ENCODE results near the gene FCN2. TPM values are rescaled to one million over a fixed set of nuclear protein-coding genes. Genes with fewer than 3 reads are reported as not detected.

Gene FCN2
- total RNA-seq, 5 donors from 2014 or later (not counting 1 experiment from before 2014, with no cell fraction given): not detected

- H3K36me3 ChIP-seq (ENCODE audit: control insufficient read depth in 2 of 2, extremely low read depth in 1 of 2, insufficient read depth in 1 of 2, low read length in 1 of 2): no peaks in the 10 kb centered on the region
- H3K36me3 Mint-ChIP-seq: no peaks in the 10 kb centered on the region
- H3K27ac ChIP-seq (ENCODE audit: low read length): no peak overlapping the region
- H3K4me3 ChIP-seq (ENCODE audit: control insufficient read depth in 1 of 2, extremely low read depth in 1 of 2, low read length in 1 of 2): no peak overlapping the region
- ChIA-PET POLR2A (no interaction called here), CTCF (no interaction called here)
- H3K27me3 Mint-ChIP-seq: peaks cover 0 to 8% of the 10 kb centered on the region in 2 donors
- H3K4me3 Mint-ChIP-seq: no peak overlapping the region
- no peaks in the 10 kb centered on the region for H3K9me3 ChIP-seq
- H3K27ac Mint-ChIP-seq: no peak overlapping the region
- H3K4me1 Mint-ChIP-seq: no peaks in the 10 kb centered on the region
- no peaks in the 10 kb centered on the region for H3K9me3 Mint-ChIP-seq
- H3K27me3 ChIP-seq (replicated peaks in 1 of 2; ENCODE audit: control insufficient read depth in 2 of 2, extremely low read depth in 1 of 2, insufficient read depth in 2 of 2, low read length in 1 of 2): peaks cover 0 to 26% of the 10 kb centered on the region in 2 experiments
- H3K4me1 ChIP-seq (ENCODE audit: control insufficient read depth in 1 of 2, extremely low read depth in 1 of 2, insufficient read depth in 2 of 2, low read length in 2 of 2): no peaks in the 10 kb centered on the region
- DNase-seq: peak in 1 of 35 experiments; percentile 21
- 85% methylated on average over 19 of the region's 22 CpGs for WGBS (ENCODE audit: insufficient coverage)
- no peak for ATAC-seq (replicated peaks in 1 of 4)
Measured at GRCh38 chr9:134867917-134868750, 12.5 kb upstream of the FCN2 start.

GRCh38 chr9:134868751-134869553 is 11.7 kb upstream of the FCN2 start:
- H3K27me3 Mint-ChIP-seq: peaks cover 0 to 7% of the 10 kb centered on the region in 2 donors
- H3K27ac Mint-ChIP-seq: no peak overlapping the region
- H3K36me3 Mint-ChIP-seq: no peaks in the 10 kb centered on the region
- no peak overlapping the region for H3K27ac ChIP-seq (ENCODE audit: low read length)
- DNase-seq (peak in 1 of 35 experiments; percentile 21), ATAC-seq (replicated peaks in 1 of 4) (no peak)
- ChIA-PET POLR2A (no interaction called here), CTCF (no interaction called here)
- H3K4me1 Mint-ChIP-seq: no peaks in the 10 kb centered on the region
- H3K9me3 ChIP-seq: no peaks in the 10 kb centered on the region
- H3K27me3 ChIP-seq (replicated peaks in 1 of 2; ENCODE audit: control insufficient read depth in 2 of 2, extremely low read depth in 1 of 2, insufficient read depth in 2 of 2, low read length in 1 of 2): peaks cover 0 to 19% of the 10 kb centered on the region in 2 experiments
- H3K4me3 Mint-ChIP-seq: no peak overlapping the region
- H3K4me1 ChIP-seq (ENCODE audit: control insufficient read depth in 1 of 2, extremely low read depth in 1 of 2, insufficient read depth in 2 of 2, low read length in 2 of 2): no peaks in the 10 kb centered on the region
- no peaks in the 10 kb centered on the region for H3K9me3 Mint-ChIP-seq
- WGBS (ENCODE audit: insufficient coverage): 81% methylated on average over 18 of the region's 25 CpGs
- H3K4me3 ChIP-seq (ENCODE audit: control insufficient read depth in 1 of 2, extremely low read depth in 1 of 2, low read length in 1 of 2): no peak overlapping the region
- no peaks in the 10 kb centered on the region for H3K36me3 ChIP-seq (ENCODE audit: control insufficient read depth in 2 of 2, extremely low read depth in 1 of 2, insufficient read depth in 1 of 2, low read length in 1 of 2)

- no peak overlapping the region for H3K4me3 ChIP-seq (ENCODE audit: control insufficient read depth in 1 of 2, extremely low read depth in 1 of 2, low read length in 1 of 2)
- Mint-ChIP-seq H3K27ac (no peak overlapping the region), H3K4me3 (no peak overlapping the region), H3K9me3 (no peaks in the 10 kb centered on the region), H3K27me3 (peaks cover 0 to 2% of the 10 kb centered on the region in 2 donors), H3K36me3 (no peaks in the 10 kb centered on the region), H3K4me1 (no peaks in the 10 kb centered on the region)
- ChIA-PET CTCF (no interaction called here), POLR2A (no interaction called here)
- no peak overlapping the region for H3K27ac ChIP-seq (ENCODE audit: low read length)
- no peaks in the 10 kb centered on the region for H3K9me3 ChIP-seq
- WGBS (ENCODE audit: insufficient coverage): 92% methylated on average over 6 of the region's 17 CpGs
- ATAC-seq (replicated peaks in 1 of 4) (no peak), DNase-seq (peak in 1 of 35 experiments; percentile 22)
- H3K36me3 ChIP-seq (ENCODE audit: control insufficient read depth in 2 of 2, extremely low read depth in 1 of 2, insufficient read depth in 1 of 2, low read length in 1 of 2): no peaks in the 10 kb centered on the region
- H3K27me3 ChIP-seq (replicated peaks in 1 of 2; ENCODE audit: control insufficient read depth in 2 of 2, extremely low read depth in 1 of 2, insufficient read depth in 2 of 2, low read length in 1 of 2): peaks cover 0 to 12% of the 10 kb centered on the region in 2 experiments
- H3K4me1 ChIP-seq (ENCODE audit: control insufficient read depth in 1 of 2, extremely low read depth in 1 of 2, insufficient read depth in 2 of 2, low read length in 2 of 2): no peaks in the 10 kb centered on the region
Measured at GRCh38 chr9:134869554-134870300, 10.9 kb upstream of the FCN2 start.

GRCh38 chr9:134870301-134870694 is 10.3 kb upstream of the FCN2 start:
- WGBS (ENCODE audit: insufficient coverage): 84% methylated on average over 11 of the region's 11 CpGs
- no peak for DNase-seq
- Histone ChIP-seq H3K9me3 (no peaks in the 10 kb centered on the region), H3K27ac (ENCODE audit: low read length) (no peak overlapping the region), H3K4me1 (ENCODE audit: control insufficient read depth in 1 of 2, extremely low read depth in 1 of 2, insufficient read depth in 2 of 2, low read length in 2 of 2) (no peaks in the 10 kb centered on the region), H3K36me3 (ENCODE audit: control insufficient read depth in 2 of 2, extremely low read depth in 1 of 2, insufficient read depth in 1 of 2, low read length in 1 of 2) (no peaks in the 10 kb centered on the region), H3K27me3 (replicated peaks in 1 of 2; ENCODE audit: control insufficient read depth in 2 of 2, extremely low read depth in 1 of 2, insufficient read depth in 2 of 2, low read length in 1 of 2) (peaks cover 0 to 7% of the 10 kb centered on the region in 2 experiments), H3K4me3 (ENCODE audit: control insufficient read depth in 1 of 2, extremely low read depth in 1 of 2, low read length in 1 of 2) (no peak overlapping the region)
- H3K36me3 Mint-ChIP-seq: no peaks in the 10 kb centered on the region
- ATAC-seq (replicated peaks in 1 of 4): no peak
- H3K9me3 Mint-ChIP-seq: no peaks in the 10 kb centered on the region
- no peaks in the 10 kb centered on the region for H3K4me1 Mint-ChIP-seq
- H3K27ac Mint-ChIP-seq: no peak overlapping the region
- no peak overlapping the region for H3K4me3 Mint-ChIP-seq
- H3K27me3 Mint-ChIP-seq: peaks cover 0 to 2% of the 10 kb centered on the region in 2 donors
- CTCF ChIA-PET: no interaction called here
- POLR2A ChIA-PET: no interaction called here

- Histone ChIP-seq H3K36me3 (ENCODE audit: control insufficient read depth in 2 of 2, extremely low read depth in 1 of 2, insufficient read depth in 1 of 2, low read length in 1 of 2) (no peaks in the 10 kb centered on the region), H3K4me1 (ENCODE audit: control insufficient read depth in 1 of 2, extremely low read depth in 1 of 2, insufficient read depth in 2 of 2, low read length in 2 of 2) (no peaks in the 10 kb centered on the region), H3K4me3 (ENCODE audit: control insufficient read depth in 1 of 2, extremely low read depth in 1 of 2, low read length in 1 of 2) (no peak overlapping the region), H3K27ac (ENCODE audit: low read length) (no peak overlapping the region), H3K27me3 (replicated peaks in 1 of 2; ENCODE audit: control insufficient read depth in 2 of 2, extremely low read depth in 1 of 2, insufficient read depth in 2 of 2, low read length in 1 of 2) (peaks cover 0 to 7% of the 10 kb centered on the region in 2 experiments), H3K9me3 (no peaks in the 10 kb centered on the region)
- CTCF ChIA-PET: no interaction called here
- no peaks in the 10 kb centered on the region for H3K9me3 Mint-ChIP-seq
- POLR2A ChIA-PET: no interaction called here
- H3K4me3 Mint-ChIP-seq: no peak overlapping the region
- 89% methylated on average over 12 of the region's 30 CpGs for WGBS (ENCODE audit: insufficient coverage)
- H3K27me3 Mint-ChIP-seq: peaks cover 0 to 2% of the 10 kb centered on the region in 2 donors
- no peaks in the 10 kb centered on the region for H3K4me1 Mint-ChIP-seq
- H3K36me3 Mint-ChIP-seq: no peaks in the 10 kb centered on the region
- DNase-seq (peak in 1 of 35 experiments; percentile 17), ATAC-seq (replicated peaks in 1 of 4) (no peak)
- no peak overlapping the region for H3K27ac Mint-ChIP-seq
Measured at GRCh38 chr9:134870746-134871662, 9.6 kb upstream of the FCN2 start.
